Measurements from ENCODE around the gene EMC10. TPM values are rescaled to one million over a fixed set of nuclear protein-coding genes. Genes with fewer than 3 reads are reported as not detected.

EMC10 gene
- polyA plus RNA-seq, 2 of the 4 experiments (the other 2 are of a cell fraction), result 52.8 to 147 TPM

GRCh38 chr19:50481351-50482149, 5.2 kb downstream of the EMC10 start (continued):
- TF ChIP-seq BHLHE40 (IDR thresholded peaks at IDR 0.05; ENCODE audit: low read depth, low read length) (no peak), KDM1A (IDR thresholded peaks at IDR 0.05; ENCODE audit: low read depth) (no peak)
- TF ChIP-seq, protein P1, sequence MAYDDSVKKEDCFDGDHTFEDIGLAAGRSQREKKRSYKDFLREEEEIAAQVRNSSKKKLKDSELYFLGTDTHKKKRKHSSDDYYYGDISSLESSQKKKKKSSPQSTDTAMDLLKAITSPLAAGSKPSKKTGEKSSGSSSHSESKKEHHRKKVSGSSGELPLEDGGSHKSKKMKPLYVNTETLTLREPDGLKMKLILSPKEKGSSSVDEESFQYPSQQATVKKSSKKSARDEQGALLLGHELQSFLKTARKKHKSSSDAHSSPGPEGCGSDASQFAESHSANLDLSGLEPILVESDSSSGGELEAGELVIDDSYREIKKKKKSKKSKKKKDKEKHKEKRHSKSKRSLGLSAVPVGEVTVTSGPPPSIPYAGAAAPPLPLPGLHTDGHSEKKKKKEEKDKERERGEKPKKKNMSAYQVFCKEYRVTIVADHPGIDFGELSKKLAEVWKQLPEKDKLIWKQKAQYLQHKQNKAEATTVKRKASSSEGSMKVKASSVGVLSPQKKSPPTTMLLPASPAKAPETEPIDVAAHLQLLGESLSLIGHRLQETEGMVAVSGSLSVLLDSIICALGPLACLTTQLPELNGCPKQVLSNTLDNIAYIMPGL (CRISPR knock-in tag; IDR thresholded peaks at IDR 0.05; ENCODE audit: borderline replicate concordance), result no peak

GRCh38 chr19:50482271-50482855, 6.1 kb downstream of the EMC10 start:
- TF ChIP-seq KDM1A (IDR thresholded peaks at IDR 0.05; ENCODE audit: low read depth) (no peak), POLR2A (IDR thresholded peaks at IDR 0.05; ENCODE audit: low read length) (no peak), JUN (IDR thresholded peaks at IDR 0.05) (no peak), FOXS1 (CRISPR knock-in tag; IDR thresholded peaks at IDR 0.05) (no peak), CBX8 (IDR thresholded peaks at IDR 0.05) (no peak), MAZ (IDR thresholded peaks at IDR 0.05; ENCODE audit: borderline replicate concordance, low read depth, low read length) (no peak), MAFK (IDR thresholded peaks at IDR 0.05; ENCODE audit: partially characterized antibody) (no peak)
- POLR2A ChIA-PET, result no interaction called here
- Histone ChIP-seq H3K4me1 (peaks cover 8% of the 10 kb centered on the region), H3K4me3 (no peak overlapping the region), H3K27ac (no peak overlapping the region), H3K9me3 (peaks cover 16% of the 10 kb centered on the region), H3K4me2 (no peak overlapping the region)
- WGBS (ENCODE audit: missing lambda C conversion rate), result 80% methylated on average over 15 of the region's 16 CpGs
- DNase-seq (ENCODE audit: low read depth in 1 of 2, low spot score in 1 of 2), result no peak
- no peak for ATAC-seq
- no peak for FAIRE-seq
- CTCF ChIA-PET, result interaction anchor here (0.9 to 3.4 kb wide), 3 partner anchors 22 to 113 kb away, joined by 4 to 12 read pairs (median 5); no protein-coding TSS in a partner anchor

DNA sequence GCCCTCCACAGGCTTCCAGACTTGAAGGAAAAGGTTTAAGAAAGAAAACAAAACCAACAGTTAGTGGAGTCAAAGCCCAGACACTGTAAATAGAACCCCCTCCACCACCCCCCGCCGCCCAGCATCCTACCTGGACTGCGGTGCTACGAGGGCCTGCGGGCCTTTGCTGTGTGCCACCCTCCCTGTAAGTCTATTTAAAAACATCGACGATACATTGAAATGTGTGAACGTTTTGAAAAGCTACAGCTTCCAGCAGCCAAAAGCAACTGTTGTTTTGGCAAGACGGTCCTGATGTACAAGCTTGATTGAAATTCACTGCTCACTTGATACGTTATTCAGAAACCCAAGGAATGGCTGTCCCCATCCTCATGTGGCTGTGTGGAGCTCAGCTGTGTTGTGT, 6.6 kb downstream of the EMC10 start:
- DNase-seq (ENCODE audit: low read depth in 1 of 2, low spot score in 1 of 2), result no peak
- Histone ChIP-seq H3K4me3 (no peak overlapping the region), H3K4me2 (no peak overlapping the region), H3K4me1 (peaks cover 3% of the 10 kb centered on the region; the same call in 2 of the 3 replicates), H3K9me3 (peaks cover 16% of the 10 kb centered on the region), H3K27ac (no peak overlapping the region)
- 88% methylated on average over 10 of the region's 10 CpGs for WGBS (ENCODE audit: missing lambda C conversion rate)
- no peak for FAIRE-seq
- POLR2A ChIA-PET, result no interaction called here
- ATAC-seq, result no peak
- CTCF ChIA-PET, result interaction anchor here (0.8 to 3.4 kb wide), 6 partner anchors 10 to 119 kb away, joined by 3 to 12 read pairs (median 6); no protein-coding TSS in a partner anchor
- TF ChIP-seq ZFP36 (IDR thresholded peaks at IDR 0.05; ENCODE audit: borderline replicate concordance, partially characterized antibody), result no peak
- TF ChIP-seq EHMT2 (IDR thresholded peaks at IDR 0.05; ENCODE audit: low read depth), result no peak

DNA sequence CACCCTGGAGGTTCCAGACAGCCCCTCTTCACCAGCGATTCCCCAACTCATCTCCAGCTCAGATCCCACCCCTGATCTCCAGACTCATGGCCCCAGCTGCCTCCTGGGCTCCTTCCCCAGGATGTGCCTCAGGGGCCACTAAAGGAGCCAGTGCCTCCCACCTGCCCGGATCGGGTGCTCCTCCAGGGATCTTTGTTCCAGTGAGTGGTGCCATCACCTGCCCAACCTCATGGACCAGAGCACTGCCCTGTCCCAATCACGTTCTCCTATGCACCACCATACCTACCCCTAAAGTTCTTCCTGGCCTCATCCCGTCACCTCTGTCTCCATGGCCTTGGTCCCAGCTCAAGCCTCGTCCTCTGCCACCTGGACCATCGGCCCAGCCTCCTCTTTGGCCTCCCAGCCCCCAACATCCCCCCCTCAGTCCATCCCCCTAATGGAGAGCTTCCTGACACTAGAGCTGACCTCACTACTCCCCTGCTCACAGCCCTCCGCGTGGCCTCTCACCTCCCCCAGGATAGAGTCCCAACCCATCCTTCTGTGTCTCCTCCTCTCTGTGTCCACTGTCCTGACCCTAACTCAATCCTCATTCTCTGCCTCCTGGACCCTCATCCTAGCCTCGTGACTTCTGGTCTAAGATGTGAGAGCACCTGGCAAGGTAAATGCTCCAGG, 9.1 kb downstream of the EMC10 start:
- ATAC-seq (no peak), DNase-seq (ENCODE audit: low read depth in 1 of 2, low spot score in 1 of 2) (no peak), FAIRE-seq (no peak)
- CTCF ChIA-PET, result interaction anchor here (0.9 to 3.4 kb wide), 5 partner anchors 12 to 128 kb away, joined by 3 to 12 read pairs (median 6); no protein-coding TSS in a partner anchor
- Histone ChIP-seq H3K4me1 (no peaks in the 10 kb centered on the region), H3K4me2 (no peak overlapping the region), H3K9me3 (peaks cover 16% of the 10 kb centered on the region), H3K27ac (no peak overlapping the region), H3K4me3 (no peak overlapping the region)
- no peak for TF ChIP-seq CHD2 (IDR thresholded peaks at IDR 0.05; ENCODE audit: low read length, partially characterized antibody)
- no peak for TF ChIP-seq EHMT2 (IDR thresholded peaks at IDR 0.05; ENCODE audit: low read depth)
- no peak for TF ChIP-seq FOSB (CRISPR knock-in tag; IDR thresholded peaks at IDR 0.05)
- TF ChIP-seq HOXB5 (CRISPR knock-in tag; IDR thresholded peaks at IDR 0.05), result no peak
- no peak for TF ChIP-seq RNF2 (IDR thresholded peaks at IDR 0.05; ENCODE audit: borderline replicate concordance, low read depth)
- no peak for TF ChIP-seq SMC3 (IDR thresholded peaks at IDR 0.05)
- TF ChIP-seq HEYL (CRISPR knock-in tag; IDR thresholded peaks at IDR 0.05), result no peak
- no peak for TF ChIP-seq CEBPB (IDR thresholded peaks at IDR 0.05)
- no peak for TF ChIP-seq ZFP36 (IDR thresholded peaks at IDR 0.05; ENCODE audit: borderline replicate concordance, partially characterized antibody)
- TF ChIP-seq ESRRA (IDR thresholded peaks at IDR 0.05; ENCODE audit: borderline replicate concordance, low read length), result no peak
- no peak for TF ChIP-seq RFX5 (IDR thresholded peaks at IDR 0.05)
- TF ChIP-seq CHD4 (IDR thresholded peaks at IDR 0.05; ENCODE audit: borderline replicate concordance), result no peak
- POLR2A ChIA-PET, result no interaction called here
- WGBS (ENCODE audit: missing lambda C conversion rate), result 95% methylated on average over 10 of the region's 10 CpGs
